H1 (cell line): ENCODE results near the gene ATP11C. TPM values are rescaled to one million over a fixed set of nuclear protein-coding genes. Genes with fewer than 3 reads are reported as not detected.

ENCODE experiments used
- CTCF ChIA-PET: fragments of 300-600 bp; sonication (Branson Sonifier 250); formaldehyde crosslinking; loops from one replicate; lab custom pipeline; 2021; ENCODE audit not compliant: partially characterized antibody; lab: Charles Lee
- POLR2A ChIA-PET: fragments of 300-600 bp; sonication (Branson Sonifier 250); formaldehyde crosslinking; loops from one replicate; lab custom pipeline; 2021; ENCODE audit warnings: inconsistent platforms; ENCODE audit not compliant: partially characterized antibody; lab: Charles Lee
- DNase-seq, 2 experiments: peaks; one replicate each; pipeline versions ENCODE4 v3.0.0 to v3.0.0-alpha.2; 2010 to 2022; ENCODE audit warnings: low spot score in 2 of 2, low read depth in 1 of 2, mixed read lengths in 1 of 2
- FAIRE-seq: peaks from 2 replicates; lab custom pipeline; 2011; peaks lifted over from hg19 to GRCh38; lab: Jason Lieb, UNC
- H2AFZ ChIP-seq: 2 replicates; pipeline ENCODE4 v1.8.1; 2012; ENCODE audit warnings: low read length, inconsistent platforms
- H2AK5ac ChIP-seq: 2 replicates; pipeline ENCODE4 v1.6.1; 2013; ENCODE audit warnings: low read depth, low read length
- H2BK120ac ChIP-seq: replicated peaks from 2 replicates; pipeline ENCODE3; 2013; ENCODE audit warnings: low read depth, low read length, inconsistent platforms
- H2BK12ac ChIP-seq: 2 replicates; pipeline ENCODE4 v1.6.1; 2013; ENCODE audit warnings: low read depth, low read length
- H2BK15ac ChIP-seq: 2 replicates; pipeline ENCODE4 v1.6.1; 2013; ENCODE audit warnings: low read length
- H2BK20ac ChIP-seq: 2 replicates; pipeline ENCODE4 v1.6.1; 2013; ENCODE audit warnings: low read length
- H2BK5ac ChIP-seq: 2 replicates; pipeline ENCODE4 v1.6.1; 2013; ENCODE audit warnings: low read depth, low read length
- H3K14ac ChIP-seq: 2 replicates; pipeline ENCODE4 v1.6.1; 2013; ENCODE audit warnings: inconsistent platforms; ENCODE audit not compliant: insufficient read length
- H3K18ac ChIP-seq: 2 replicates; pipeline ENCODE4 v1.6.1; 2013; ENCODE audit warnings: low read length; ENCODE audit errors: extremely low read depth
- H3K23ac ChIP-seq: 2 replicates; pipeline ENCODE4 v1.6.1; 2013; ENCODE audit warnings: inconsistent platforms; ENCODE audit not compliant: insufficient read length
- H3K23me2 ChIP-seq: 2 replicates; pipeline ENCODE4 v1.6.1; 2013; ENCODE audit warnings: low read depth, low read length
- H3K27ac ChIP-seq: 2 replicates; pipeline ENCODE4 v1.6.1; 2011; ENCODE audit warnings: low read depth, low read length, inconsistent platforms
- H3K27me3 ChIP-seq, 4 experiments: replicated peaks in 1 of 4; 1 replicate in 1 of 4; 2 replicates in 3 of 4; pipeline versions ENCODE4 v1.6.1 to v1.8.1; 2011 to 2013; ENCODE audit warnings: low read length in 3 of 4, mild to moderate bottlenecking in 3 of 4, inconsistent platforms in 2 of 4, mixed read lengths in 2 of 4, moderate library complexity in 1 of 4; ENCODE audit not compliant: control insufficient read depth in 3 of 4, insufficient read depth in 3 of 4; ENCODE audit errors: extremely low read depth in 1 of 4
- H3K36me3 ChIP-seq, 4 experiments: 2 replicates each; pipeline versions ENCODE4 v1.6.1 to v1.8.1; 2011 to 2013; ENCODE audit warnings: mild to moderate bottlenecking in 4 of 4, low read length in 3 of 4, moderate library complexity in 2 of 4, control low read depth in 1 of 4, inconsistent platforms in 1 of 4; ENCODE audit not compliant: insufficient read depth in 4 of 4, control insufficient read depth in 2 of 4
- H3K4ac ChIP-seq: replicated peaks from 2 replicates; pipeline ENCODE3; 2013; ENCODE audit warnings: low read length, low read depth, mixed read lengths, inconsistent platforms; ENCODE audit not compliant: insufficient read length
- H3K4me1 ChIP-seq, 4 experiments: replicated peaks in 1 of 4; 1 replicate in 1 of 4; 2 replicates in 3 of 4; pipeline versions ENCODE4 v1.6.1 to v1.8.1; 2011 to 2013; ENCODE audit warnings: low read length in 3 of 4, inconsistent platforms in 2 of 4, mixed read lengths in 1 of 4; ENCODE audit not compliant: insufficient read depth in 4 of 4, control insufficient read depth in 3 of 4
- H3K4me2 ChIP-seq, 2 experiments: 2 replicates each; pipeline versions ENCODE4 v1.6.1 to v1.8.1; 2011 to 2013; ENCODE audit warnings: low read depth in 2 of 2, low read length in 2 of 2, control low read depth in 1 of 2, inconsistent platforms in 1 of 2, mild to moderate bottlenecking in 1 of 2; ENCODE audit not compliant: insufficient read depth in 1 of 2
- H3K4me3 ChIP-seq, 4 experiments: fragments of 200-600, 300-600 bp in 1 of 4; sonication (generic), shearing (Covaris generic), sonication (Bioruptor Twin) in 1 of 4; 2 replicates each; pipeline versions ENCODE4 v1.5.1 to v1.8.1; 2011 to 2016; ENCODE audit warnings: low read length in 4 of 4, low read depth in 3 of 4, control low read depth in 2 of 4, inconsistent platforms in 2 of 4, mild to moderate bottlenecking in 2 of 4, mixed read lengths in 1 of 4, moderate library complexity in 1 of 4; ENCODE audit not compliant: insufficient read depth in 2 of 4; ENCODE audit errors: extremely low read depth in 1 of 4
- H3K56ac ChIP-seq: replicated peaks from 2 replicates; pipeline ENCODE3; 2013; ENCODE audit warnings: low read depth, mild to moderate bottlenecking, mixed read lengths, low read length, inconsistent platforms; ENCODE audit not compliant: insufficient read length
- H3K79me1 ChIP-seq: 2 replicates; pipeline ENCODE4 v1.6.1; 2013; ENCODE audit warnings: low read depth, low read length, control low read depth
- H3K79me2 ChIP-seq, 2 experiments: 2 replicates each; pipeline versions ENCODE4 v1.6.1 to v1.8.1; 2012 to 2013; ENCODE audit warnings: low read length in 2 of 2, mild to moderate bottlenecking in 2 of 2, inconsistent platforms in 1 of 2; ENCODE audit not compliant: insufficient read depth in 2 of 2, control insufficient read depth in 1 of 2
- H3K9ac ChIP-seq, 4 experiments: replicated peaks in 1 of 4; 1 replicate in 1 of 4; 2 replicates in 3 of 4; pipeline versions ENCODE4 v1.6.1 to v1.8.1; 2011 to 2013; ENCODE audit warnings: low read depth in 3 of 4, low read length in 3 of 4, control low read depth in 2 of 4, mild to moderate bottlenecking in 2 of 4, moderate library complexity in 2 of 4, inconsistent platforms in 1 of 4; ENCODE audit errors: extremely low read depth in 1 of 4
- H3K9me3 ChIP-seq, 2 experiments: 2 replicates each; pipeline versions ENCODE4 v1.6.1 to v1.8.1; 2012 to 2013; ENCODE audit warnings: mild to moderate bottlenecking in 2 of 2, moderate library complexity in 2 of 2, control low read depth in 1 of 2, inconsistent platforms in 1 of 2, low read depth in 1 of 2, low read length in 1 of 2, mixed read lengths in 1 of 2; ENCODE audit not compliant: insufficient read depth in 2 of 2
- H4K20me1 ChIP-seq, 2 experiments: replicated peaks in 1 of 2; 2 replicates each; pipeline versions ENCODE3 to v1.8.1; 2011 to 2013; ENCODE audit warnings: inconsistent platforms in 2 of 2, low read length in 2 of 2, mild to moderate bottlenecking in 1 of 2; ENCODE audit not compliant: insufficient read depth in 2 of 2, control insufficient read depth in 1 of 2
- H4K5ac ChIP-seq: 2 replicates; pipeline ENCODE4 v1.6.1; 2013; ENCODE audit warnings: low read length, low read depth, mixed read lengths, inconsistent platforms; ENCODE audit not compliant: insufficient read length
- H4K8ac ChIP-seq: 2 replicates; pipeline ENCODE4 v1.8.0; 2013; ENCODE audit warnings: mild to moderate bottlenecking, moderate library complexity, low read length, inconsistent platforms; ENCODE audit not compliant: insufficient read depth; ENCODE audit errors: extremely low read depth
- H4K91ac ChIP-seq: replicated peaks from 2 replicates; pipeline ENCODE3; 2013; ENCODE audit warnings: low read length, mixed read lengths, inconsistent platforms; ENCODE audit not compliant: insufficient read length
- WGBS, 2 experiments: shearing (Covaris generic) in 1 of 2; methylation state at CpG; one replicate each; pipeline versions ENCODE4 v1.1.6 to v1.1.7; 2013 to 2015; ENCODE audit warnings: low lambda C conversion rate in 2 of 2, mixed read lengths in 2 of 2, inconsistent platforms in 1 of 2, low coverage in 1 of 2, missing lambda C conversion rate in 1 of 2; ENCODE audit not compliant: insufficient replicate concordance in 2 of 2, insufficient coverage in 1 of 2, insufficient read length in 1 of 2; ENCODE audit errors: extremely low coverage in 1 of 2, missing lambda C conversion rate in 1 of 2; 5-methylcytosine and 5-hydroxymethylcytosine counted together
- polyA plus RNA-seq, 7 experiments: library from polyadenylated mRNA; depleted of rRNA in 3 of 7; stranded (reverse) in 5 of 7; unstranded in 2 of 7; fragments of >200 nt in 5 of 7; fragments of 200-250 nt in 2 of 7; gene quantifications; 1 replicate in 5 of 7; 2 replicates in 1 of 7; 4 replicates in 1 of 7; pipeline versions ENCODE4 v1.2.1 to v1.2.3, GENCODE V29; 2011 to 2013; ENCODE audit warnings: missing spikeins in 2 of 7, mixed read lengths in 2 of 7
- total RNA-seq: library from RNA; stranded (reverse); fragmentation: NEBNext Ultra II Directional; extraction: Animal tissue kit (Norgen Biotek cat#: 25700); gene quantifications from 2 replicates; pipeline ENCODE4 v1.2.1, GENCODE V29; 2021

ATP11C gene
- total and polyA plus RNA-seq, 2 of the 8 experiments (the other 6 are each of a cell fraction or from before 2014, with no cell fraction given) = 14.7 to 52.1 TPM

- H3K23me2 ChIP-seq = no peaks in the 10 kb centered on the region
- no peak overlapping the region for H2BK120ac ChIP-seq
- H3K79me1 ChIP-seq = no peaks in the 10 kb centered on the region
- H3K4me1 ChIP-seq = peaks cover 0 to 2% (median 0%) of the 10 kb centered on the region in 4 experiments; a peak in 1 of 7 replicates
- CTCF ChIA-PET = interaction anchor here (0.5 to 1.8 kb wide), 11 partner anchors 11 to 338 kb away, joined by 3 to 12 read pairs (median 3); partner anchors contain the start of genes ATP11C and CXorf66
- no peak overlapping the region for H4K5ac ChIP-seq
- H4K91ac ChIP-seq = no peak overlapping the region
- no peak overlapping the region for H2AK5ac ChIP-seq
- H3K79me2 ChIP-seq = peaks cover 0 to 14% of the 10 kb centered on the region in 2 experiments; a peak in 2 of 4 replicates
- no peak overlapping the region for H3K9ac ChIP-seq
- H4K8ac ChIP-seq = no peak overlapping the region
- H4K20me1 ChIP-seq = no peaks in the 10 kb centered on the region
- no peak overlapping the region for H2BK12ac ChIP-seq
- H2BK5ac ChIP-seq = no peak overlapping the region
- H2AFZ ChIP-seq = no peak overlapping the region
- no peaks in the 10 kb centered on the region for H3K27me3 ChIP-seq
- H3K27ac ChIP-seq = no peak overlapping the region
- H3K23ac ChIP-seq = no peak overlapping the region
- H3K18ac ChIP-seq = no peak overlapping the region
- FAIRE-seq = no peak
- POLR2A ChIA-PET = interaction anchor here (1.1 kb wide), 1 partner anchor 71 kb away, joined by 3 read pairs; no protein-coding TSS in a partner anchor
- no peak overlapping the region for H3K4ac ChIP-seq
- WGBS, 2 experiments = 87% methylated on average over 5 of the region's 5 CpGs; no CpG with 5 or more reads in 1 of the 2 experiments
- H3K36me3 ChIP-seq = no peaks in the 10 kb centered on the region
- no peak for DNase-seq
- H3K4me2 ChIP-seq = no peak overlapping the region
- no peak overlapping the region for H2BK20ac ChIP-seq
- no peak overlapping the region for H3K56ac ChIP-seq
- no peak overlapping the region for H2BK15ac ChIP-seq
- H3K9me3 ChIP-seq = no peaks in the 10 kb centered on the region
- H3K4me3 ChIP-seq = no peak overlapping the region
- H3K14ac ChIP-seq = no peak overlapping the region
Measured at GRCh38 chrX:139862208-139862607, 70.6 kb downstream of the ATP11C start.
